Measurements from ENCODE around the gene TYMS. TPM values are rescaled to one million over a fixed set of nuclear protein-coding genes. Genes with fewer than 3 reads are reported as not detected.

TYMS gene
- total RNA-seq, 1 experiment from 2014 or later = 72.3 TPM

DNA sequence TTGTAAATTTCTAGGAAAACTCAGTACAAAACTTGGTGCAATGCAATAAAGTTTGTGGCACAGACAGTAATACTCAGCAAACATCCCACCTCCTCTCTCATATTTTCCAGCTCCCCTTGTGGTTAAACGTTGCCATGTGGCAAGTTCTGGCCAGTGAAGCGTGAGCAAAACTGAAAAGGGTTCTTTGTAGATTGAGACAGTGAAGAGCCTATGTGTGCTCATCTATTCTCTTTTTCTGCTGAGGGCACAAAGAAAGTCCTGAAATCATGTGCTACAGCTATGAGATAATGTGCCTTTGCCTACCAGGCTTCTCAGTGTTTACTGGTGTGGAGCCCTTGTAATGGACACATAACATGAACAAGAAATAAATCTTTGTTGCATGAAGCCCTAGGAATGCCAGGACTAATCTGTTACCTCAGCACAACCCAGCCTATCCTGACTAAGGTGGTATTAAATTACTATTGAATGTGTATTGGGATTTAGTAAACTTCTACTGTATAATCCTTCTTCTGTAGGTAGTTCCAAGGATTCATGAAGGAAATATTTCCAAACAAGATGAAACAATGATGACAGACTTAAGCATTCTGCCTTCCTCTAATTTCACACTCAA is 13.0 kb upstream of the TYMS start:
- DNase-seq (ENCODE audit: low read depth) = no peak

DNA sequence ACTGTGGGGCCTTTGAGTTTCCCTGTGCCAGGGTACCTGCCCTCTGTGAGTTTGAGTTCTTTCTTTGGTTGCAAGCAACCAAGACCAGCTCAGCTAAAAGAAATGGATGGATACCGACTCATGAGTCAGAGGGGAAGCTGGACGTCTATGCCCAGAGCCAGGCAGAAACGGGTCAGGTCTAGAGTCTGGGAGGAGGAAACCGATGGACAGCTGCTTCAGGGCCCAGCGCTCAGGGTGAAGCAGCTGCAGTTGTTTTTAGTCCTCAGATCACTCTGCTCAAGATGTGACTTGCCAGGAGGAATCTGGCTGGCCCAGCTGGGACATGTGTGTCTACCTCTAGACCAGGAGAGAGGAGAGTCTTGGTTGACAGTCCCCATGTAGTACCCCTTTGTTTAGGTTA is 10.1 kb upstream of the TYMS start:
- peak; percentile 86 for DNase-seq (ENCODE audit: low read depth)

DNA sequence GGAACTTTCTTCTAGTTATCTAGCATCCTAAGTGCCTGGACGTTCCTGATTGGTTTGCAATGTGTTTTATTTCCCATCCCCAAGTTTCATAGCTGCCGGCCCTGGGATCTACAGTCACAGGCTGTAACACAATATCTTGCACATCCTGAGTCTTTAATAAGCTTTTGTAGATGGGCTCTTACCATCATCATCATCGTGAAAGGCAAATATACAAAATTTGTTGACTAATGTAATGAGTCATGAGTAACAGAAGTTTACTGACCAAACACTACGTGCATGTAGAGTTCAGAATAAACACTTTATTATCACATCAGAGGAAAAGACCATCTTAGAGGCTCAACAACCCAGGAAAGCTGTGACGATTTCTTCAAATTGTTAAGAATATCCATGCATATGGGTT is 8.1 kb upstream of the TYMS start:
- peak; percentile 41 for DNase-seq (ENCODE audit: low read depth)

DNA sequence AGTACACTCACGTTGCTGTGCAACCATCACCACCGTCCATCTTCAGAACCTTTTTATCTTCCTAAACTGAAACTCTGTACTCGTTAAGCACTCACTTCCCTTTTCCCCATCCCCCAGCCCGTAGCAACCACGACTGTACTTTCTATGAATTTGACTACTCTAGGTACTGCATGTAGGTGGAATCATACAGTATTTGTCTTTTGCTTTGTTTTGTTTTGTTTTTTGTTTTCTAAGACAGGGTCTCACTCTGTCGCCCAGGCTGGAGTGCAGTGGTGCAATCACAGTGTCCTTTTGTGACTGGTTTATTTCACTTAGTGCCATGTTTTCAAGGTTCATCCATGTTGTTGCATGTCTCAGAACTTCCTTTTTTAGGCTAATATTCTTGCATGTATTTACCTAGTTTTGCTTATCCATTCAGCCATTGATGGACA is 7.0 kb upstream of the TYMS start:
- no peak for DNase-seq (ENCODE audit: low read depth)

DNA sequence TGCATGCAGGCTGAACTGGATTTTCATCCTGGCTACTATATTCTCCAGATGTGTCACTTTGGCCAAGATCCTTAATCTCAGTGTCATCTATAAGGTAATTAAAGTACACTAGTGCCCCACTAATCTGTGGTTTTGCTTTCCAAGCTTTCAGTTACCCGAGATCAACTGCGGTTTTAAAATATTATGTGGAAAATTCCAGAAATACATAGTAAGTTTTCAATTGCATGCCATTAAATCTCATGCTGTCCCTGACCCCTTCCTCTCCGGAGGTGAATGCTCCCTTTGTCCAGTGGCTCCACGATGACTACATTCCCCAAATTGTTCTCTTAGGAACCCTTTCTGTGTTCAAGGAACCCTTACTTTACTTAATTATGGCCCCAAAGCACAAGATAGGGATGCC is 5.3 kb upstream of the TYMS start:
- DNase-seq (ENCODE audit: low read depth) = peak; percentile 50

DNA sequence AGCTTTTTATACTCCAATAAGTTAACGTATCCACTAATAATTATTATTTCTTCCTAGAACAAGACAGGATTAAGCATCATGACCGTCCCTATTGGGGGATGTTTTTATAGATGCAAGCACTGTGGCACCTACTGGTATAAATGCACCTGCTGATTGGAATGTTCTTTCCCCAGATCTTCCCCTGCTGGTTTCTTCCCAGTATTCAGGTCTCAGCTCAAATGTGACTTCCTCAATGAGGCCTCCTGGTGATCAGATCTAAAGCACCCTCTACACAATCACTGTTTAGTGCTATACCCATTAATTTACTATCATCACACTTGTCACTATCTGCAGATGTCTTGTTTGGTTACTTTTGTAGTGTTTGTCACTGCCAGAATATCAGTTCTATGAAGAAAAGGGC is 3.9 kb upstream of the TYMS start:
- no peak for DNase-seq (ENCODE audit: low read depth)

DNA sequence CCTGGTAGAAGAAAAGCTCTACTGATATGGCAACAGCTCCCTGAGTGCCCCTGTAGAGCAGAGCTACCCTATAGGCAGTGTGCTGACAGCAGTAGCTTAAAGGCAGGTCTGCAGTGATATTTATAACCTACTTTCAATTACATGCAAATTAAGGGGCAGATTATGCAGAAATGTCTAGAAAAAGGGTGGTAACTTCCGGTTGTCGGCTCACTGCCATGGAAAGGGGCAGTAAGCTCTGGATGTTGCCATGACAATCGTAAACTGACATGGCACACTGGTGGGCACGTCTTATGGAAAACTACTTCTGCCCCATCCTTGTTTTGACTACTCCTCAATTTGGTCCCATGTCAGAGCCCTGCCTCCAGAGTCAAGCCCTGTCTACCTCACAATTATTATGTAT is 2.9 kb upstream of the TYMS start:
- no peak for DNase-seq (ENCODE audit: low read depth)

DNA sequence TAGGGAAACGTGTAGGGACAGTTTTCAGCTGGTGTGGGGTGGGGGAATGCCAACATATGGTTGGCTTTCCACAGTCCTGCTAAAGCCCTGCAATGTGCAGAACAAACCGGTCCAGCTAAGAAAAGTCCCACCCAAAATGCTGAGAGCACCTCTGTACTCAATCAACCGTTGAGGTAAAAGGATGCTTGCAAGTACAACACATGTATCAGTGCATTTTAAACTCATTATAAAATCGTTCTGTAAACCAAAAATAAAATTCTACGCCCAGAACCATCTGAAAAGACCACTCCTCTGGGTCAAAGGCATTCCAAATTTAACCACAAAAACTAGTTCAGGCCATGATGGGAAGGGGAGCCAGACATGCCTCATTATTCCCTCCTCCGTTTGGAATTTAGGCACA is 2.0 kb upstream of the TYMS start:
- no peak for DNase-seq (ENCODE audit: low read depth)

DNA sequence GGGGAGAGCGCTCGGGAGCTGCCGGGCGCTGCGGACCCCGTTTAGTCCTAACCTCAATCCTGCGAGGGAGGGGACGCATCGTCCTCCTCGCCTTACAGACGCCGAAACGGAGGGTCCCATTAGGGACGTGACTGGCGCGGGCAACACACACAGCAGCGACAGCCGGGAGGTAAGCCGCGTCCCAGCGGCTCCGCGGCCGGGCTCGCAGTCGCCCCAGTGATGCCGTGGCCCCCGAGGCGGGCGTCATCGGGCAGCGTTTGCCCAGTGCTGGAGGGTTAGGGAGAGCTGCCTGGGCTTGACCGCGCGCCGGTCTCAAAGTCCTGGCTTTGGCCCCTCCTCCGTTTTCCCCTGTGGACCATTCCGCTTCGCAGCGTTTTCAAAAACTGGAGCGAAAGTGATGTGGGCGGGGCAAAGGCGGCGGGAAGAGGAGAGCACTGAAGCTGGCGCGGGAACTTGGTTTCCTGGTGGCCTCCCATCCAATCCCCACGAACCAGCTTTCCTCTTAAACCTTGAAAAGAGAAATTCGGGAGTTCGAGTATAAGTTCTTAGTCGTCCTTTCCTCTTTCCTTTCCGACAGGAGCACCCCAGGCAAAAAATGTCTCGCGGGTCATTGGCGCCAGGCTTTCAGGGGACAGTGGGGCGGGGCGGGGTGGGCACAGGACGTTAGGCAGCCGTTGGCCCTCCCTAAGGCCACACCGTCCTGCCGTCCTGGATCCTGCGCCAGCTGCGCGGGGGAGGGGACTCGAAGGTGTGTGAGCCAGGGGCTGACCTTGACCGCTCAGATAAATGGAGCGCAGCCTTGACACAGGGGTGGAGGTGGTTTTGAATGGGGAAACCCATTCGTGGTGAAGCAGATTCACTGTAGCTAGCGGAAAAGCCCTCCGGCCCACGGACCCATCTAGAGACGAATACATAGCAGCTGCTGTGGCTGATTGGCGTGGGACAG is 821 bp downstream of the TYMS start:
- DNase-seq (ENCODE audit: low read depth) = peak; percentile 91

DNA sequence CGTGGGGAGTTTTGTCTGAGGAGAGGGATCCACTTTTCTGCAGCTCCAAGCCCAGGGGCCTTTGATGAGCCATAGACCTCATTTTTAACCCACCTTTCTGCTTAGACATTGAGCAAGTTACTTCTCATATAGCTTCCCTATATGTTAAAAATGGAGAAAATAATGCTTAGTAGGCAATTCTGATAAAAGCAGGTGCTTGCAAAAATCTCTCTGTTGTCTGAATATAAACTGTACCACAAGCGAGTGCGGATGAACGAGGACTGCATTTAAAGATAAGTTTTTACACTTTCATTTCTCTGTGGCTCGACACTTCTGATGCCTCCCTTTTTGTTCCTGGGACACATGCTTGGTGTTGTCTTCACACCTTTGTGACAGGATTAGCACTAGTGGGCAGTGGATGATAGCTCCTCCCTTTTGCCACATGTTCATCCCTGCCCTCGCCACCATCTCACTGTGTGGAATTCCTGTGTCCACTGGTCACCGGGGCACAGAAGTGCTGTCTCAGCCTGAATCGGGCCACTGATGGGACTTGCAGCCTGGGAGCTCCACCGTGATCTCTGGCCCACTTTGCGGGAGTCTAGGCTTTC is 1.6 kb downstream of the TYMS start:
- DNase-seq (ENCODE audit: low read depth) = no peak

DNA sequence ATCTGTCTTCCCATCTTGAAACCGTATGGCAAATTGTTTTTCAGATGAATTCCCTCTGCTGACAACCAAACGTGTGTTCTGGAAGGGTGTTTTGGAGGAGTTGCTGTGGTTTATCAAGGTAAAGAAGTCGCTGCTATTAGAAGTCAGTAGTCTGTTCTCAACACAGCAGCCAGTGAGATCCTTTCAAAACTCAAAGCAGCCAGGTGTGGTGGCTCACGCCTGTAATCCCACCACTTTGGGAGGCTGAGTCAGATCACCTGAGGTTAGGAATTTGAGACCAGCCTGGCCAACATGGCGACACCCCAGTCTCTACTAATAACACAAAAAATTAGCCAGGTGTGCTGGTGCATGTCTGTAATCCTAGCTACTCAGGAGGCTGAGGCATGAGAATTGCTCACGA is 2.1 kb downstream of the TYMS start:
- no peak for DNase-seq (ENCODE audit: low read depth)

DNA sequence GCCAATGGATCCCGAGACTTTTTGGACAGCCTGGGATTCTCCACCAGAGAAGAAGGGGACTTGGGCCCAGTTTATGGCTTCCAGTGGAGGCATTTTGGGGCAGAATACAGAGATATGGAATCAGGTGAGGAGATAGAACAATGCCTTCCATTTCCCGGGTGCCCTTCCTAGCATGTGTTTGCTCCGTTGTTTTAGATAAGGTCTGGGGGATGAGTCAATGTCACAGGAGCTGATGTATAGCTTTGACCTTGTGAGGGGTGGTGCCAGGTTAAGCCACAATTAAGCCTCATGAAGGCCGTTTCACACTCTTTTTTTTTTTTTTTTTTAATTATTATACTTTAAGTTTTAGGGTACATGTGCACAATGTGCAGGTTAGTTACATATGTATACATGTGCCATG is 4.7 kb downstream of the TYMS start:
- no peak for DNase-seq (ENCODE audit: low read depth)

DNA sequence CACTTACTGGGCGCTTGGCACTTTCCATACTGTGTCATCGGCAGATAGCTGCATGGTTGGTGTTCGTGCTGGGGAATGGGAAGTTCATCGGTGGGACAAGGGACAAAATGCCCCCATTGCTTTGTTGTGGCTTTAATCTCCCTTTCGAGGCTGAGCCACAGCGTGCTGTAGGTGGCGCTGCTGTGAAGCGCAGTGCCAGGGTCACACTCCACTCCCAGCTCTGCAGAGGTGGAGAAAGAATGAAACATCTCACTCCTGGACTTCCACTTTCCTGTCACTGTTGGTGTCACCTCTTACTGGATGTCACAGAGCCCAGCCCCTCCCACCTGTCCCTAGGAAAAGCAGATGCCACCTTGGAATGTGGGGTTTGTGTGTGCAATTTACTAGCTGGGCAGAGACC is 8.7 kb downstream of the TYMS start:
- no peak for DNase-seq (ENCODE audit: low read depth)

DNA sequence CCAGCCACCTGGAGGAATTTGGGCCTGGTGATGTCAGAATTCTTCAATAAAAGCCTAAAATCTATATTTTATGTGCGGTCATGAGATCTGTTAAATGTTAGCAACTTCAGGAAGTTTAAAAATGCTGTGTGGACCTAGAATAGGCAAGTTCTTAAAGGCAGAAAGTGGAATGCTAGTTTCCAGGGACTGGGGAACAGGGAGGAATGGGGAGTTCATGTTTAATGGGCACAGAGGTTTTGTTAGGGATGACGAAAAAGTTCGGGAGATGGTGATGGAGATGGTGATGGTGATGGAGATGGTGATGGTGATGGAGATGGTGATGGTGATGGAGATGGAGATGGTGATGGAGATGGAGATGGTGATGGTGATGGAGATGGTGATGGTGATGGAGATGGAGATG is 9.2 kb downstream of the TYMS start:
- no peak for DNase-seq (ENCODE audit: low read depth)

DNA sequence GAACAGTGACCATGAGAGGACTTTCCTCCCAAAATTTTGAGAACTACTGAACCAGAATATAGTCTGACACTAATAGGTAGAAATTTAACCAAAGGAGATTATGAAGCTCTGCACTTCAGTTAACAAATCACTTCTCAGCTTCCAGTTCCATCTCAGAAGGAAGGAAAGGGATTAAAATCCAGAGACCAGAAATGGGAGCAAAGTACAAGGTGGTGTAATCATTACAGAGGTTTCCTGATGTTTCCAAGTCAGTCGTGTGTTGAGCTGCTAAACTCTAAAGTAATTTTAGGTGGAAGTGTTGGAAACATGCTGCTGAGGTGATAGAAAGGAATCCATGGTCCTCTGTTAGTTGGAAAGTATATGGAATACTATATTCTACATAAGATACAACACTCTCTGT is 10.8 kb downstream of the TYMS start:
- DNase-seq (ENCODE audit: low read depth) = no peak

DNA sequence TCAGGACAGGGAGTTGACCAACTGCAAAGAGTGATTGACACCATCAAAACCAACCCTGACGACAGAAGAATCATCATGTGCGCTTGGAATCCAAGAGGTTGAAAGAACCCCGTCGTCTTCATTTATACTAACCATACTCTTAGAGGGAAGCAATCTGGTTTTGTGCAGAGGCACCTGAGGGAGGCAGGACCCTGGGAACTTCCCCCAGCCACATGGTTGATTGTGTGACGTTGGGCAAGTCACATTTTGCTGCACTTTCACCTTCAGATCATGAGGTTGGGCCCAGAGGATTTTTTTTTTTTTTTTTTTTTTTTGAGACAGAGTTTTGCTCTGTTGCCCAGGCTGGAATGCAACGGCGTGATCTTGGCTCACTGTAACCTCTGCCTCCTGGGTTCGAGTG is 11.6 kb downstream of the TYMS start:
- DNase-seq (ENCODE audit: low read depth) = no peak

DNA sequence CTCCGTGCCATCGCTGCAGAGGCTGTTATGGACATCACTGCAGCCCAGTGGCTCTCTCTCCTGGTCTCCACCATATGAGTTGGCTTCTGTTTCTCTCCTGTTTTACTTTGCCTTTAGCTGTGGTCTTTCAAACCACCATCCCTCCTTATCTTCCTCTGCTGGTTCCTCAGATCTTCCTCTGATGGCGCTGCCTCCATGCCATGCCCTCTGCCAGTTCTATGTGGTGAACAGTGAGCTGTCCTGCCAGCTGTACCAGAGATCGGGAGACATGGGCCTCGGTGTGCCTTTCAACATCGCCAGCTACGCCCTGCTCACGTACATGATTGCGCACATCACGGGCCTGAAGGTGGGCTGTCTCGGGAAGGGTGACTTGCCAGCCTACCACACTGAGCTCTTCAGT is 13.1 kb downstream of the TYMS start:
- DNase-seq (ENCODE audit: low read depth) = no peak

DNA sequence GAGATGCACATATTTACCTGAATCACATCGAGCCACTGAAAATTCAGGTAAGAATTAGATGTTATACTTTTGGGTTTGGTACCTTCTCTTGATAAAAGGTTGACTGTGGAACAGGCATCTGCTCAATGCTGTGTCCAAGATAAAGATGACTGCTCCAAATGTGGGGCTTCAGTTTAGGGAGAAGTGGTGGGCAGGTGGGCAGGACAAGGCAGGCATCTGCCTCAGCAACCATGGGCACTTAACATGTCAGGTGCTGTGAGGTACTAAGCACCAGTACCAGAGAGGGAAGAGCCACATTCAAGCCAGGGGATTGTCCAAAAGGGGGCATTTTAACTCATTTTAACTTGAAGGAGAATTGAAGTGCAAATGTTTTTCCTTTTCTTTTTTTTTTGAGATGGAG is 14.0 kb downstream of the TYMS start:
- no peak for DNase-seq (ENCODE audit: low read depth)

DNA sequence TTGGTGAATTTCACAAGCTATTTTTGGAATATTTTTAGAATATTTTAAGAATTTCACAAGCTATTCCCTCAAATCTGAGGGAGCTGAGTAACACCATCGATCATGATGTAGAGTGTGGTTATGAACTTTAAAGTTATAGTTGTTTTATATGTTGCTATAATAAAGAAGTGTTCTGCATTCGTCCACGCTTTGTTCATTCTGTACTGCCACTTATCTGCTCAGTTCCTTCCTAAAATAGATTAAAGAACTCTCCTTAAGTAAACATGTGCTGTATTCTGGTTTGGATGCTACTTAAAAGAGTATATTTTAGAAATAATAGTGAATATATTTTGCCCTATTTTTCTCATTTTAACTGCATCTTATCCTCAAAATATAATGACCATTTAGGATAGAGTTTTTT is 15.9 kb downstream of the TYMS start:
- DNase-seq (ENCODE audit: low read depth) = no peak

DNA sequence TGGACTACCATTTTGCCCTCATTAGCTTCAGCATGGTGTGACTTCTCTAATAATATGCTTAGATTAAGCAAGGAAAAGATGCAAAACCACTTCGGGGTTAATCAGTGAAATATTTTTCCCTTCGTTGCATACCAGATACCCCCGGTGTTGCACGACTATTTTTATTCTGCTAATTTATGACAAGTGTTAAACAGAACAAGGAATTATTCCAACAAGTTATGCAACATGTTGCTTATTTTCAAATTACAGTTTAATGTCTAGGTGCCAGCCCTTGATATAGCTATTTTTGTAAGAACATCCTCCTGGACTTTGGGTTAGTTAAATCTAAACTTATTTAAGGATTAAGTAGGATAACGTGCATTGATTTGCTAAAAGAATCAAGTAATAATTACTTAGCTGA is 16.3 kb downstream of the TYMS start:
- no peak for DNase-seq (ENCODE audit: low read depth)

DNA sequence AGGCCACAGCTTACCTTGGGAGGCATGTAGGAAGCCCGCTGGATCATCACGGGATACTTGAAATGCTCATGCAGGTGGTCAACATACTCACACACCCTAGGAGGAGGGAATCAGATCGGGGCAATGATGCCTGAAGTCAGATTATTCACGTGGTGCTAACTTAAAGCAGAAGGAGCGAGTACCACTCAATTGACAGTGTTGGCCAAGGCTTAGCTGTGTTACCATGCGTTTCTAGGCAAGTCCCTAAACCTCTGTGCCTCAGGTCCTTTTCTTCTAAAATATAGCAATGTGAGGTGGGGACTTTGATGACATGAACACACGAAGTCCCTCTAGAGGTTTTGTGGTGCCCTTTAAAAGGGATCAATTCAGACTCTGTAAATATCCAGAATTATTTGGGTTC is 17.9 kb downstream of the TYMS start:
- DNase-seq (ENCODE audit: low read depth) = no peak

DNA sequence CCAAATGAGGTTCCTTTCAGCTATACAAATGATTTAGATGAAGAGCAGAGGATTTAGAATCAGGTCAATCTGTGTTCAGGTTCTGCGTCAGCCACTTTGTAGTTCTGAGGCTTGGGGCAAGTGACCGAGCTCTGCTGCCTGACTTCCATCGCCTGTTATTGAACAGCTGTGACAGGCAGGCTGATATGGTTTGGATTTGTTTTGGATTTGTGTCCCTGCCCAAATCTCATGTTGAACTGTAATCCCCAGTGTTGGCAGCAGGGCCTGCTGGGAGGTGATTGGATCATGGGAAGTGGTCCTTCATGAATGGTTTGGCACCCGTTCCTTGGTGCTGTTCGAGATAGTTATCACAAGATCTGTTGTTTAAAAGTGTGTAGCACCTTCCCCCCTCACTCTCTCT is 18.6 kb downstream of the TYMS start:
- DNase-seq (ENCODE audit: low read depth) = no peak

DNA sequence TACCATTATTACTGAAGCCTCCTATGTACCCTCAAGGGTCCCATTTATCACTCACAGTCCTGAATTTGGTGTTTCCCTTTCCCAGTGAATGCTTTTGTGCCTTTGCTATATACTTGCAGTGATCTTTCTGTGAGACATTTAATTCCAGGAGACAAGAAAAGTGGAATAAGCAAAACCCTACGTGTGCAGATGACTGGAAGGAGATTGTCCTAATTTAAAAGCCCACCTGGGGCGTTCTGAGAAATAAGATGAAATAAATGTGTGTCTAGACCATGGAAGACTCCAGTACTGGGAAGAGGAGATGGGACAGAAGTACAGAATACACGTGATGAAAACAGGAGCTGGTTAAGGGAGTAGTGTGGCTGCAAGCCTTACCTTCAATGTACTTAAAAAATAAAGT is 19.3 kb downstream of the TYMS start:
- DNase-seq (ENCODE audit: low read depth) = no peak
